ENCODE data around the gene SBF2. TPM values are rescaled to one million over a fixed set of nuclear protein-coding genes. Genes with fewer than 3 reads are reported as not detected.

The SBF2 gene
- total RNA-seq, 1 experiment from 2014 or later, result 30.2 TPM

GRCh38 chr11:9834291-9834690 lies 459.7 kb downstream of the SBF2 start:
- no peak overlapping the region for H4K5ac ChIP-seq (ENCODE audit: insufficient read length, low read depth, low read length)
- peaks cover 0 to 4% (median 2%) of the 10 kb centered on the region in 3 experiments; a peak in 5 of 7 replicates for H3K36me3 Mint-ChIP-seq (ENCODE audit: insufficient read depth in 1 of 3, low read depth in 3 of 3)
- peaks cover under 1% of the 10 kb centered on the region; the same call in 1 of the 2 replicates for H3K4me1 ChIP-seq (ENCODE audit: insufficient read depth, low read length)
- no peaks in the 10 kb centered on the region for H3K79me1 ChIP-seq (ENCODE audit: insufficient read depth, low read depth, low read length, poor library complexity, severe bottlenecking)
- DNase-seq, result no peak
- H3K18ac ChIP-seq (ENCODE audit: insufficient read length, low read depth, low read length), result no peak overlapping the region
- H2BK20ac ChIP-seq (ENCODE audit: low read depth, low read length, poor library complexity, severe bottlenecking), result no peak overlapping the region
- H3T11ph ChIP-seq (ENCODE audit: low read length), result no peak overlapping the region
- no peak overlapping the region for H2BK12ac ChIP-seq (ENCODE audit: insufficient read length, low read depth, low read length)
- H3K9me3 Mint-ChIP-seq, result no peaks in the 10 kb centered on the region
- H3K4me2 ChIP-seq (ENCODE audit: insufficient read depth, insufficient read length, low read length), result no peak overlapping the region
- no peak overlapping the region for H3K56ac ChIP-seq (ENCODE audit: insufficient read length, low read depth, low read length)
- H4K8ac ChIP-seq (replicated peaks; ENCODE audit: insufficient read length, low read depth, low read length), result no peak overlapping the region
- H3K9ac ChIP-seq (ENCODE audit: extremely low read depth, insufficient read length, low read length), result no peak overlapping the region
- no peak overlapping the region for H3K27ac Mint-ChIP-seq
- no peak overlapping the region for H4K91ac ChIP-seq (ENCODE audit: insufficient read length, low read depth, low read length)
- no peaks in the 10 kb centered on the region for H4K20me1 ChIP-seq (ENCODE audit: control insufficient read depth, insufficient read depth, insufficient read length)
- no peak overlapping the region for H3K4me3 Mint-ChIP-seq
- H3K23me2 ChIP-seq (ENCODE audit: insufficient read length, low read depth, low read length, poor library complexity, severe bottlenecking), result no peaks in the 10 kb centered on the region
- no CpG with 5 or more reads among the region's 3 CpGs for whole genome bisulfite sequencing (ENCODE audit: extremely low coverage, insufficient read length, low lambda C conversion rate)
- no peak overlapping the region for H3K27ac ChIP-seq (ENCODE audit: insufficient read length, low read depth, low read length)
- H2BK5ac ChIP-seq (ENCODE audit: insufficient read length, low read length), result no peak overlapping the region
- no peaks in the 10 kb centered on the region for H3K27me3 Mint-ChIP-seq (ENCODE audit: low read depth)
- H3K27me3 ChIP-seq (ENCODE audit: insufficient read depth, low read length), result no peaks in the 10 kb centered on the region
- no peak overlapping the region for H2AK5ac ChIP-seq (ENCODE audit: insufficient read length, low read length)
- no peak overlapping the region for H3K14ac ChIP-seq (ENCODE audit: insufficient read depth, low read length)
- no peaks in the 10 kb centered on the region for H3K9me3 ChIP-seq (ENCODE audit: control insufficient read depth, low read depth, low read length)
- H3K4ac ChIP-seq (ENCODE audit: low read depth, low read length), result no peak overlapping the region
- no peak overlapping the region for H3K23ac ChIP-seq (ENCODE audit: insufficient read length, low read depth, low read length)
- no peak overlapping the region for H2BK15ac ChIP-seq (ENCODE audit: low read depth, low read length)
- H3K79me2 ChIP-seq (ENCODE audit: insufficient read depth, low read length), result no peaks in the 10 kb centered on the region
- no peak overlapping the region for H2AFZ ChIP-seq (ENCODE audit: low read length)
- TF ChIP-seq, protein P1, sequence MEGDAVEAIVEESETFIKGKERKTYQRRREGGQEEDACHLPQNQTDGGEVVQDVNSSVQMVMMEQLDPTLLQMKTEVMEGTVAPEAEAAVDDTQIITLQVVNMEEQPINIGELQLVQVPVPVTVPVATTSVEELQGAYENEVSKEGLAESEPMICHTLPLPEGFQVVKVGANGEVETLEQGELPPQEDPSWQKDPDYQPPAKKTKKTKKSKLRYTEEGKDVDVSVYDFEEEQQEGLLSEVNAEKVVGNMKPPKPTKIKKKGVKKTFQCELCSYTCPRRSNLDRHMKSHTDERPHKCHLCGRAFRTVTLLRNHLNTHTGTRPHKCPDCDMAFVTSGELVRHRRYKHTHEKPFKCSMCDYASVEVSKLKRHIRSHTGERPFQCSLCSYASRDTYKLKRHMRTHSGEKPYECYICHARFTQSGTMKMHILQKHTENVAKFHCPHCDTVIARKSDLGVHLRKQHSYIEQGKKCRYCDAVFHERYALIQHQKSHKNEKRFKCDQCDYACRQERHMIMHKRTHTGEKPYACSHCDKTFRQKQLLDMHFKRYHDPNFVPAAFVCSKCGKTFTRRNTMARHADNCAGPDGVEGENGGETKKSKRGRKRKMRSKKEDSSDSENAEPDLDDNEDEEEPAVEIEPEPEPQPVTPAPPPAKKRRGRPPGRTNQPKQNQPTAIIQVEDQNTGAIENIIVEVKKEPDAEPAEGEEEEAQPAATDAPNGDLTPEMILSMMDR (conservative IDR thresholded peaks at IDR 0.05), result no peak
- H3K4me1 Mint-ChIP-seq, result peaks cover 12 to 16% of the 10 kb centered on the region in 2 experiments
- no peak overlapping the region for H2BK120ac ChIP-seq (ENCODE audit: low read depth, low read length, poor library complexity, severe bottlenecking)

Data from H9 (cell line).